HEK293T (cell line): ENCODE results near the gene DLG2.

Experiments used
- CTCF ChIA-PET: fragments of 350-600 bp; formaldehyde crosslinking; extraction: SDS; loops from one replicate; lab custom pipeline; 2021; ENCODE audit warnings: antibody characterized with exemption, inconsistent platforms; lab: Yijun Ruan, JAX
- POLR2A ChIA-PET: fragments of 350-600 bp; formaldehyde crosslinking; extraction: SDS; loops from one replicate; lab custom pipeline; 2020; ENCODE audit warnings: antibody characterized with exemption, inconsistent platforms; lab: Yijun Ruan, JAX
- DNase-seq: peaks from one replicate; pipeline ENCODE4 v3.0.0; 2012; ENCODE audit warnings: mixed read lengths; ENCODE audit errors: extremely low spot score
- ARNT ChIP-seq: fragments of 450-650 bp; IDR thresholded peaks from 2 replicates; pipeline ENCODE4 v1.6.1; 2017; ENCODE audit warnings: mild to moderate bottlenecking
- BHLHE40 ChIP-seq: fragments of 450-650 bp; IDR thresholded peaks from 2 replicates; pipeline ENCODE4 v1.6.1; 2016; ENCODE audit warnings: mild to moderate bottlenecking, moderate library complexity, borderline replicate concordance
- CTBP1 ChIP-seq: fragments of 450-650 bp; IDR thresholded peaks from 2 replicates; pipeline ENCODE4 v1.6.1; 2016; ENCODE audit warnings: borderline replicate concordance
- ELF4 ChIP-seq: fragments of 450-650 bp; IDR thresholded peaks from 2 replicates; pipeline ENCODE4 v1.6.1; 2017; ENCODE audit warnings: antibody characterized with exemption
- FOXA1 ChIP-seq: fragments of 450-650 bp; IDR thresholded peaks from 2 replicates; pipeline ENCODE4 v1.6.1; 2016; ENCODE audit warnings: mild to moderate bottlenecking
- FOXK2 ChIP-seq: fragments of 450-650 bp; IDR thresholded peaks from 2 replicates; pipeline ENCODE4 v1.6.1; 2016; ENCODE audit warnings: mild to moderate bottlenecking
- FOXM1 ChIP-seq: fragments of 450-650 bp; IDR thresholded peaks from 2 replicates; pipeline ENCODE4 v1.6.1; 2017; ENCODE audit warnings: mild to moderate bottlenecking, borderline replicate concordance
- HDGF ChIP-seq: fragments of 450-650 bp; IDR thresholded peaks from 2 replicates; pipeline ENCODE4 v1.6.1; 2017; ENCODE audit warnings: antibody characterized with exemption, borderline replicate concordance
- L3MBTL2 ChIP-seq: fragments of 450-650 bp; conservative IDR thresholded peaks from 2 replicates; pipeline ENCODE4 v1.6.1; 2016; ENCODE audit warnings: mild to moderate bottlenecking
- LEF1 ChIP-seq: fragments of 450-650 bp; IDR thresholded peaks from 2 replicates; pipeline ENCODE4 v1.6.1; 2017; ENCODE audit warnings: mild to moderate bottlenecking, borderline replicate concordance
- NFRKB ChIP-seq: fragments of 450-650 bp; IDR thresholded peaks from 2 replicates; pipeline ENCODE4 v1.6.1; 2016; ENCODE audit warnings: mild to moderate bottlenecking, moderate library complexity
- SP1 ChIP-seq: fragments of 450-650 bp; IDR thresholded peaks from 2 replicates; pipeline ENCODE4 v1.6.1; 2017
- SUZ12 ChIP-seq: fragments of 450-650 bp; IDR thresholded peaks from 2 replicates; pipeline ENCODE4 v1.6.1; 2016; ENCODE audit warnings: mild to moderate bottlenecking
- TARDBP ChIP-seq: fragments of 450-650 bp; IDR thresholded peaks from 2 replicates; pipeline ENCODE4 v1.6.1; 2016
- ZNF384 ChIP-seq: fragments of 450-650 bp; IDR thresholded peaks from 2 replicates; pipeline ENCODE4 v1.6.1; 2016
- TF ChIP-seq, protein P1 (sequence below): fragments of 450-650 bp; IDR thresholded peaks from 2 replicates; pipeline ENCODE4 v1.6.1; 2016

The DLG2 gene

DNA sequence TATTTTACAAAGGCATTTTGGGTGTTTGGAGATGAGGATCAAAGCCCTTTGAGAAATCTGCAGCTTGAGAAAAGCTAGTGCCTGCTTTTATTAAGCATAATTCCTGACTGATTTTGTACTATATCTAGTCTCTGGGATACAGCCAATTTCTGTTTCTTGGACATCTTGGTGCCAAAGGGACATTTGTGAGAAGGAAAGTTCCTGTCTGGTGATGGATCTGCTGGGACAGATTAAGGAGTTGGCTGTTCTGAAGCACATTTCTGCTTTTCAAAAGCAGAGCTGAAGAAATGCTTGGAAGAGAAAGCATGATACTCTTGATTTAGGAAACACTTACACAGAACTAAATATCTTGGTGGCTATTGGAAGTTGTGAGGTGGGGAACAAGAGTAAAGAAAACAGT is 2086.4 kb downstream of the DLG2 start:
- POLR2A ChIA-PET, result no interaction called here
- CTCF ChIA-PET, result no interaction called here
- no peak for DNase-seq
- TF ChIP-seq FOXK2, result no peak
- TF ChIP-seq, protein P1, sequence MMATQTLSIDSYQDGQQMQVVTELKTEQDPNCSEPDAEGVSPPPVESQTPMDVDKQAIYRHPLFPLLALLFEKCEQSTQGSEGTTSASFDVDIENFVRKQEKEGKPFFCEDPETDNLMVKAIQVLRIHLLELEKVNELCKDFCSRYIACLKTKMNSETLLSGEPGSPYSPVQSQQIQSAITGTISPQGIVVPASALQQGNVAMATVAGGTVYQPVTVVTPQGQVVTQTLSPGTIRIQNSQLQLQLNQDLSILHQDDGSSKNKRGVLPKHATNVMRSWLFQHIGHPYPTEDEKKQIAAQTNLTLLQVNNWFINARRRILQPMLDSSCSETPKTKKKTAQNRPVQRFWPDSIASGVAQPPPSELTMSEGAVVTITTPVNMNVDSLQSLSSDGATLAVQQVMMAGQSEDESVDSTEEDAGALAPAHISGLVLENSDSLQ, result no peak

DNA sequence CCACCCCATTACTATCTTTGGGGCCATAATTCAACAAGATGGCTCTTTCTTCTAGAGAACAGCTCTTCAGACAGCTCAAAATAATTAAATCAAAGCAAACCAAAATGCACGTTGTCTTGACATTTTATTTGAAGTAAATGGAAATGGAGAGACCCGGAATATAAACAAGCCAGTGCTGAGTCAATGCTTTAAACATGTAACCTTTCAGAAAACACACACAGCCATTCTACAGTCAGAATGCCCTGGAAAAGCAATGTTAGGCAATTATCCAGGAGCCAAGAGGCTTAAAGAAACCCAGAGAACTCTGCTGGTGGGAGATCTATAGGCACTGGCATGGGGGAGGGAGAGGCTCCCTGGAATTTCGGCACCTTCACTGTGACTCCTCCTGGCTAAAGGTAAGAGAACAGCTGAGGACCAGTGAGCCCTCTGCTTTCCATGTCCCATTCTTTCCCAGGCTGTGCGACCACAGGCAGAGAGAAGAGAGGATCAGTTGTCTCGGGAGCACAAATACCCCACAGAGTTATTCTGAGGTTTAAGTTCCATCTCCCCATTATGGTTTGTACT is 2086.9 kb downstream of the DLG2 start:
- CTCF ChIA-PET, result no interaction called here
- DNase-seq, result no peak
- POLR2A ChIA-PET, result no interaction called here
- TF ChIP-seq SP1, result no peak
- no peak for TF ChIP-seq HDGF
- no peak for TF ChIP-seq FOXA1
- TF ChIP-seq LEF1, result no peak
- no peak for TF ChIP-seq ELF4
- no peak for TF ChIP-seq ARNT
- no peak for TF ChIP-seq TARDBP
- TF ChIP-seq BHLHE40, result no peak
- TF ChIP-seq CTBP1, result no peak
- no peak for TF ChIP-seq ZNF384
- no peak for TF ChIP-seq L3MBTL2
- TF ChIP-seq FOXM1, result no peak
- no peak for TF ChIP-seq FOXK2
- TF ChIP-seq SUZ12, result no peak
- no peak for TF ChIP-seq NFRKB
- TF ChIP-seq, protein P1, result no peak

DNA sequence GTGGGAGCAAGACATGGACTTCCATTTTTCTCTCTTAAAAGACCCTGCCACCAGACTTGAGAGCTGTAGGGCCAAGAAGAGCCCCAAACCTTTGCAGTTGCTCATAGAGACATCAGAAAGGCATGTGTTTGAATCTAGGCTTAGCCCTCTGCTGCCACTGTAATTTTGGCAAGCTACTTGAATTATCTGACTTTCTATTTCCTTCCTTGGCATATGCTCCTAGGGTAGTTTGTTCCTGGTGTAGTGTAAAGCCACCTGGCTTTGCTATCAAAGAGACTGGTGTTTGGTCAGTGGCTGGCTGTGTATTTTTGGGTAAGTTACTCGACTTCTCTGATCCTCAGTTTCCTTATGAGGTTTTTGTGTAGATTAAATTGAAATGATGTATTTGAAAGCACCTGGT is 2088.9 kb downstream of the DLG2 start:
- ChIA-PET CTCF (no interaction called here), POLR2A (no interaction called here)

DNA sequence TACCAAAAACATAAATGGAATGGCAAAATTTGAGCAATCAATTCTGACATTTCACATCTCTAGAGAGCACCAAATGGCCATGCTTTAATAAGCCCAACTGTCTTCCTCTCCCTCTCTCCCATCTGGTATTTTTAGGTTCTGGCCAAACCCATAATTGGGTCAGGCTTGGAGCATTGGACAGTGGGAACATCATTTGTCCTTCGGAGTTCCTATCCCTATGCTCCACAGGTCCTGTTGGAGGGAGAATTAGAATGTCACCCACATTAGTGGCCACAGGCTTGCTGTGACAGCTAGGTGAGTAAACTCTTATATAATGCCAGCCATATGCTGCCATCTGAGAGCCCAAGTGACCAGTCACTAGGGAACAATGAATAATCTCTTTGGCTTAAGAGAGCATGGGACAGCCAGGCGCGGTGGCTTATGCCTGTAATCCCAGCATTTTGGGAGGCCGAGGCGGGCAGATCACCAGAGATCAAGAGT is 2090.0 kb downstream of the DLG2 start:
- DNase-seq, result no peak
- CTCF ChIA-PET, result no interaction called here
- POLR2A ChIA-PET, result no interaction called here
- TF ChIP-seq HDGF (no peak), NFRKB (no peak), SP1 (no peak), FOXK2 (no peak), LEF1 (no peak), CTBP1 (no peak), FOXA1 (no peak), TARDBP (no peak), ZNF384 (no peak), ELF4 (no peak), ARNT (no peak), BHLHE40 (no peak), SUZ12 (no peak), FOXM1 (no peak), L3MBTL2 (no peak)
- TF ChIP-seq, protein P1, result no peak

More for the DNA sequence above, 2088.9 kb downstream of the DLG2 start:
- TF ChIP-seq BHLHE40, result no peak
- TF ChIP-seq FOXM1, result no peak
- no peak for TF ChIP-seq HDGF
- TF ChIP-seq FOXK2, result no peak
- DNase-seq, result no peak

DNA sequence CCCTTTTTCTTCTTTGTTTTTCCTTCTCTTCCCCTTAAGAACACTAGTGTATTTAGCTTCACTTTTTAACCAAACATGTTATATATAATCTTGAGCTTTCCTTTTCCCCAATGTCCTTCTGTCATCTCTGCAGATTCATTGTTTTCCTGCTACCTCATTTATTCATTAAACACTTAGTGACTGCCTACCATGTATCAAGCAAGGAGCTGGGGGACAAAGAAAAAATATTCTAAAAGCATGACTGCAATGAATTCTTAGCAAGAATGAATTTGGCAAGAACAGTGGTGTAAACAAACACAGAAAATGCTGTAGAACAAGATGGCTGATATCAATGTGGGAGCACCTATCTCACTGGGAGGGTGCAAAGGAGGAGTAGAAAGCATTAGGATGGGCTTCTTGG is 2094.0 kb downstream of the DLG2 start:
- no peak for DNase-seq
- CTCF ChIA-PET, result no interaction called here
- POLR2A ChIA-PET, result no interaction called here
- TF ChIP-seq ZNF384, result no peak
- TF ChIP-seq, protein P1, result no peak
- TF ChIP-seq FOXK2, result no peak
- TF ChIP-seq NFRKB, result no peak
- TF ChIP-seq FOXM1, result no peak
- no peak for TF ChIP-seq ELF4

DNA sequence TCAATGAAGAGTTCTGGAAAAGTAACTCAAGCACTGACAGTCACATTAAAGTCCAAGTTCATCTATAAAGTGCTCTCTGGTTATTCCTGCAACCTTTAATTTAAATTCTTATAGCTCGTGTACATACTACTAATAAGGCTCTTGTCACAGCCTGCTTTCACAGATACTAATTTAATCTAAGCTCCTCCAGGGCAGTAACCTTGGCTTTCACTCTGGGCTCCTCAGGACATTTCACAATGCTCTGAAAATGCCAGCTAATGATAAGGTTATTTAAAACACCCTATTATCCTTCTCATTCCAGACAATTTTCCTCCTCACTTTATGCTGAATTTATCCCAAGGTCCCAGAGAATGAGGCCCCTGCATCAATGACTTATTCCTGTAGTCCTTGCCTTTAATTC is 2098.3 kb downstream of the DLG2 start:
- no peak for DNase-seq
- TF ChIP-seq L3MBTL2 (no peak), LEF1 (no peak), ARNT (no peak), SP1 (no peak), ELF4 (no peak), TARDBP (no peak), FOXA1 (no peak), ZNF384 (no peak)
- TF ChIP-seq, protein P1, result no peak
- ChIA-PET POLR2A (interaction anchor here (0.9 kb wide), 1 partner anchor 243 kb away, joined by 4 read pairs; the partner anchor contains the start of gene CCDC90B), CTCF (no interaction called here)
